GM20431 (cell line): ENCODE measurements around the gene HOXD8.

Source experiments
- in situ Hi-C: fragments of 300-500 bp; cut with MseI, MboI; formaldehyde crosslinking; loops from one replicate; pipeline ENCODE4 v1.15.0; 2020; ENCODE audit warnings: low sequenced_read_pairs; ENCODE audit not compliant: unreplicated experiment

The HOXD8 gene

GRCh38 chr2:176162911-176163671 lies 33.6 kb downstream of the HOXD8 start:
- in situ Hi-C loops, result no loop called here

- in situ Hi-C loops, result no loop called here
Observed at GRCh38 chr2:176163672-176164056, 34.2 kb downstream of the HOXD8 start.

GRCh38 chr2:176164201-176164600 lies 34.7 kb downstream of the HOXD8 start:
- in situ Hi-C loops, result no loop called here

GRCh38 chr2:176164611-176165369 lies 35.3 kb downstream of the HOXD8 start:
- in situ Hi-C loops, result no loop called here

GRCh38 chr2:176165370-176166050 lies 36.0 kb downstream of the HOXD8 start:
- in situ Hi-C loops, result no loop called here

GRCh38 chr2:176166272-176166671 lies 36.8 kb downstream of the HOXD8 start:
- in situ Hi-C loops, result no loop called here

- in situ Hi-C loops, result no loop called here
Observed at GRCh38 chr2:176167398-176167797, 37.9 kb downstream of the HOXD8 start.

GRCh38 chr2:176169181-176169580 lies 39.7 kb downstream of the HOXD8 start:
- in situ Hi-C loops, result no loop called here

GRCh38 chr2:176169711-176170110 lies 40.2 kb downstream of the HOXD8 start:
- in situ Hi-C loops, result no loop called here

GRCh38 chr2:176170602-176171305 lies 41.2 kb downstream of the HOXD8 start:
- in situ Hi-C loops, result no loop called here

GRCh38 chr2:176171351-176172006 lies 42.0 kb downstream of the HOXD8 start:
- in situ Hi-C loops, result no loop called here

GRCh38 chr2:176172007-176172894 lies 42.7 kb downstream of the HOXD8 start:
- in situ Hi-C loops, result no loop called here

- in situ Hi-C loops, result no loop called here
Observed at GRCh38 chr2:176172895-176173566, 43.5 kb downstream of the HOXD8 start.

- in situ Hi-C loops, result no loop called here
Observed at GRCh38 chr2:176173567-176174381, 44.3 kb downstream of the HOXD8 start.

- in situ Hi-C loops, result no loop called here
Observed at GRCh38 chr2:176174382-176174823, 44.9 kb downstream of the HOXD8 start.

- in situ Hi-C loops, result no loop called here
Observed at GRCh38 chr2:176174824-176175708, 45.6 kb downstream of the HOXD8 start.
